Nephron (organoid): ENCODE data around the gene CDH13.

Experiments used
- H3K27ac Mint-ChIP-seq, 3 experiments: 2 replicates each; pipeline ENCODE4 v1.8.0; 2020; ENCODE audit warnings: mixed read lengths in 3 of 3, mild to moderate bottlenecking in 2 of 3, moderate library complexity in 1 of 3
- H3K27me3 Mint-ChIP-seq: 2 replicates; pipeline ENCODE4 v1.8.0; 2021; ENCODE audit warnings: low read depth, mild to moderate bottlenecking, moderate library complexity, mixed read lengths
- H3K36me3 Mint-ChIP-seq: 2 replicates; pipeline ENCODE4 v1.8.0; 2020; ENCODE audit warnings: low read depth, mixed read lengths
- H3K4me1 Mint-ChIP-seq: 2 replicates; pipeline ENCODE4 v1.8.0; 2020; ENCODE audit warnings: mixed read lengths
- H3K4me3 Mint-ChIP-seq, 3 experiments: 2 replicates each; pipeline ENCODE4 v1.8.0; 2020; ENCODE audit warnings: mild to moderate bottlenecking in 3 of 3, mixed read lengths in 3 of 3, moderate library complexity in 2 of 3
- H3K9me3 Mint-ChIP-seq: 2 replicates; pipeline ENCODE4 v1.8.0; 2020; ENCODE audit warnings: mixed read lengths
- TF ChIP-seq, protein P1 (sequence below), 3 experiments: fragments of 200-600 bp; sonication (generic); IDR thresholded peaks; one replicate each; pipeline ENCODE4 v1.5.0; 2021; ENCODE audit warnings: antibody characterized with exemption in 3 of 3; ENCODE audit not compliant: unreplicated experiment in 3 of 3

CDH13 gene

GRCh38 chr16:83137894-83138293 lies 511.1 kb downstream of the CDH13 start:
- Mint-ChIP-seq H3K4me1 (peaks cover 16% of the 10 kb centered on the region), H3K27me3 (peaks cover 9% of the 10 kb centered on the region), H3K27ac (peak overlapping the region in 1 of 3 experiments; percentile 39), H3K36me3 (no peaks in the 10 kb centered on the region), H3K9me3 (no peaks in the 10 kb centered on the region), H3K4me3 (peak overlapping the region in 1 of 3 experiments; percentile 17)
- TF ChIP-seq, protein P1, sequence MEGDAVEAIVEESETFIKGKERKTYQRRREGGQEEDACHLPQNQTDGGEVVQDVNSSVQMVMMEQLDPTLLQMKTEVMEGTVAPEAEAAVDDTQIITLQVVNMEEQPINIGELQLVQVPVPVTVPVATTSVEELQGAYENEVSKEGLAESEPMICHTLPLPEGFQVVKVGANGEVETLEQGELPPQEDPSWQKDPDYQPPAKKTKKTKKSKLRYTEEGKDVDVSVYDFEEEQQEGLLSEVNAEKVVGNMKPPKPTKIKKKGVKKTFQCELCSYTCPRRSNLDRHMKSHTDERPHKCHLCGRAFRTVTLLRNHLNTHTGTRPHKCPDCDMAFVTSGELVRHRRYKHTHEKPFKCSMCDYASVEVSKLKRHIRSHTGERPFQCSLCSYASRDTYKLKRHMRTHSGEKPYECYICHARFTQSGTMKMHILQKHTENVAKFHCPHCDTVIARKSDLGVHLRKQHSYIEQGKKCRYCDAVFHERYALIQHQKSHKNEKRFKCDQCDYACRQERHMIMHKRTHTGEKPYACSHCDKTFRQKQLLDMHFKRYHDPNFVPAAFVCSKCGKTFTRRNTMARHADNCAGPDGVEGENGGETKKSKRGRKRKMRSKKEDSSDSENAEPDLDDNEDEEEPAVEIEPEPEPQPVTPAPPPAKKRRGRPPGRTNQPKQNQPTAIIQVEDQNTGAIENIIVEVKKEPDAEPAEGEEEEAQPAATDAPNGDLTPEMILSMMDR (IDR thresholded peaks at IDR 0.05; ENCODE audit: unreplicated experiment in 3 of 3) = no peak

GRCh38 chr16:83138512-83138911 lies 511.7 kb downstream of the CDH13 start:
- TF ChIP-seq, protein P1 (IDR thresholded peaks at IDR 0.05; ENCODE audit: unreplicated experiment in 3 of 3) = no peak
- Mint-ChIP-seq H3K27me3 (peaks cover 9% of the 10 kb centered on the region), H3K4me1 (peaks cover 17% of the 10 kb centered on the region), H3K36me3 (no peaks in the 10 kb centered on the region), H3K27ac (no peak overlapping the region), H3K4me3 (no peak overlapping the region), H3K9me3 (no peaks in the 10 kb centered on the region)

DNA sequence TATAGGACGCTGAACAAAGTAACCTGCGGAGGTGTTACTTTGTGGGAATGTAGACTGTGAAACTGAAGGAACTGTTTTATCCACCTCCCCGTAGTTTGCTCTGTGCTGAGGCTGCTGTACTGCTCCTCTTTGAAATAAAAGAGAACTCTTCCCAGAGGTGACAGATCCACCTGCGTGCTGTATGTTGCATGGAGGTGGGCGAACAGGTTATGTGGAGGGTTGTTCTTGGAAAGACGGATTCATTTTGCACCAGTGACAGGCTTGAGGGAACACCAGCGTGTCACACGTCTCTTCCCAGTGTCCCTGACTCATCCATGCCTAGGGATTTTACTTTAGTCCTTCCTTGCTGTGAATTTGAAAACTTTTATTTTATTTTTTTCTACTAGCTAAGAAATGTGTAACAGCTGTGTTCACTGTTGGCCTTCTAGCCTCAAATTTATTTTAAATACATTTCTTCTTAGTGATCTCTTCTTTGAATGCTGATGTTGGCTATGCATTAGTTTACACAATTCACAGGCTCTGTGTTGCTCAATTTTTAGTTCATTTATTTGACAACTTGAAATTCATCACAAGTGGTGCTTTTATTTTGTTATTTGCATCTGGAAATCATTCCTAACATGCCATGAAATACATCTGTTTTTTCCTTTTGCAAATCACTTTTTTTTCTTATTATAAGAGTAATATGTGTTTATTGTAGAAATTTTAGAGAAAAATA lies 512.4 kb downstream of the CDH13 start:
- Mint-ChIP-seq H3K4me1 (peaks cover 20% of the 10 kb centered on the region), H3K27me3 (peaks cover 9% of the 10 kb centered on the region), H3K27ac (no peak overlapping the region), H3K36me3 (no peaks in the 10 kb centered on the region), H3K4me3 (no peak overlapping the region), H3K9me3 (no peaks in the 10 kb centered on the region)
- TF ChIP-seq, protein P1 (IDR thresholded peaks at IDR 0.05; ENCODE audit: unreplicated experiment in 3 of 3) = no peak

- H3K36me3 Mint-ChIP-seq = no peaks in the 10 kb centered on the region
Observed at GRCh38 chr16:83143788-83144187, 517.0 kb downstream of the CDH13 start.

GRCh38 chr16:83145297-83145696 lies 518.5 kb downstream of the CDH13 start:
- H3K36me3 Mint-ChIP-seq = no peaks in the 10 kb centered on the region
- H3K27me3 Mint-ChIP-seq = peaks cover 3% of the 10 kb centered on the region
- H3K9me3 Mint-ChIP-seq = no peaks in the 10 kb centered on the region
- no peak overlapping the region for H3K4me3 Mint-ChIP-seq
- TF ChIP-seq, protein P1 (IDR thresholded peaks at IDR 0.05; ENCODE audit: unreplicated experiment in 3 of 3) = no peak
- H3K4me1 Mint-ChIP-seq = peaks cover 5% of the 10 kb centered on the region
- no peak overlapping the region for H3K27ac Mint-ChIP-seq

More at GRCh38 chr16:83143788-83144187, 517.0 kb downstream of the CDH13 start:
- H3K27me3 Mint-ChIP-seq = peaks cover 5% of the 10 kb centered on the region
- H3K4me3 Mint-ChIP-seq = no peak overlapping the region
- no peak overlapping the region for H3K27ac Mint-ChIP-seq
- TF ChIP-seq, protein P1 (IDR thresholded peaks at IDR 0.05; ENCODE audit: unreplicated experiment in 3 of 3) = no peak
- peaks cover 5% of the 10 kb centered on the region for H3K4me1 Mint-ChIP-seq
- no peaks in the 10 kb centered on the region for H3K9me3 Mint-ChIP-seq

GRCh38 chr16:83147244-83147643 lies 520.5 kb downstream of the CDH13 start:
- Mint-ChIP-seq H3K9me3 (no peaks in the 10 kb centered on the region), H3K4me3 (no peak overlapping the region), H3K27ac (no peak overlapping the region), H3K4me1 (peaks cover 5% of the 10 kb centered on the region), H3K36me3 (no peaks in the 10 kb centered on the region), H3K27me3 (no peaks in the 10 kb centered on the region)
- TF ChIP-seq, protein P1 (IDR thresholded peaks at IDR 0.05; ENCODE audit: unreplicated experiment in 3 of 3) = no peak
